PC-3 (cell line): Measurements from ENCODE around the gene DRD2. TPM values are rescaled to one million over a fixed set of nuclear protein-coding genes. Genes with fewer than 3 reads are reported as not detected.

ENCODE experiments used
- ATAC-seq: fragments of 200-7000 bp; cut with Tn5 transposase; 2 replicates; pipeline ENCODE4 v1.9.1; 2020; ENCODE audit warnings: mild to moderate bottlenecking, moderate library complexity
- BruUV-seq: library from RNA; stranded (reverse); fragments of 400-500 nt; replicated peaks from 2 replicates; lab custom pipeline; 2021; lab: Mats Ljungman, UMichigan
- CTCF ChIA-PET: fragments of 300-600 bp; sonication (Branson Sonifier 250); formaldehyde crosslinking; loops from one replicate; lab custom pipeline; 2022; ENCODE audit warnings: antibody characterized with exemption; lab: Charles Lee
- POLR2A ChIA-PET: fragments of 300-600 bp; sonication (Branson Sonifier 250); formaldehyde crosslinking; loops from one replicate; lab custom pipeline; 2022; ENCODE audit warnings: antibody characterized with exemption; ENCODE audit not compliant: unreplicated experiment; lab: Charles Lee
- DNase-seq: peaks from one replicate; pipeline ENCODE4 v3.0.0-alpha.2; 2015
- H2AFZ ChIP-seq: fragments of 300-600 bp; sonication (generic); 2 replicates; pipeline ENCODE4 v1.6.0; 2016; ENCODE audit warnings: antibody characterized with exemption, low read length
- H3F3A ChIP-seq: fragments of 300-600 bp; sonication (generic); one replicate; pipeline ENCODE4 v1.6.0; 2017; ENCODE audit warnings: antibody characterized with exemption, low read length, control low read depth, mild to moderate bottlenecking; ENCODE audit not compliant: unreplicated experiment
- H3K27ac ChIP-seq: fragments of 300-600 bp; sonication (generic); 2 replicates; pipeline ENCODE4 v1.5.1; 2016; ENCODE audit warnings: mild to moderate bottlenecking, low read length
- H3K27me3 ChIP-seq: fragments of 300-600 bp; sonication (generic); 2 replicates; pipeline ENCODE4 v1.6.1; 2016; ENCODE audit warnings: low read length, mixed read lengths
- H3K36me3 ChIP-seq: fragments of 300-600 bp; sonication (generic); 2 replicates; pipeline ENCODE4 v1.6.1; 2016; ENCODE audit warnings: low read depth, mixed run types, low read length, mixed read lengths
- H3K4me1 ChIP-seq: fragments of 300-600 bp; sonication (generic); 2 replicates; pipeline ENCODE4 v1.5.1; 2016; ENCODE audit warnings: low read length; ENCODE audit not compliant: insufficient read depth
- H3K4me2 ChIP-seq: fragments of 300-600 bp; sonication (generic); 2 replicates; pipeline ENCODE4 v1.6.0; 2016; ENCODE audit warnings: low read length
- H3K4me3 ChIP-seq: fragments of 300-600 bp; sonication (generic); 2 replicates; pipeline ENCODE4 v1.5.1; 2016; ENCODE audit warnings: mild to moderate bottlenecking, low read length, mixed read lengths
- H3K79me2 ChIP-seq: fragments of 300-600 bp; sonication (generic); 2 replicates; pipeline ENCODE4 v1.6.1; 2017; ENCODE audit warnings: low read length, mixed read lengths
- H3K9ac ChIP-seq: fragments of 300-600 bp; sonication (generic); 2 replicates; pipeline ENCODE4 v1.6.0; 2016; ENCODE audit warnings: mild to moderate bottlenecking, low read length
- H3K9me2 ChIP-seq: fragments of 300-600 bp; sonication (generic); replicated peaks from 2 replicates; pipeline ENCODE4 v1.6.1; 2016; ENCODE audit warnings: mixed run types, low read length, mixed read lengths
- H3K9me3 ChIP-seq: fragments of 300-600 bp; sonication (generic); 2 replicates; pipeline ENCODE4 v1.6.1; 2016; ENCODE audit warnings: low read length, mixed read lengths
- H4K20me1 ChIP-seq: fragments of 300-600 bp; sonication (generic); 2 replicates; pipeline ENCODE4 v1.6.1; 2016; ENCODE audit warnings: low read length, mixed read lengths
- EZH2 ChIP-seq: fragments of 300-600 bp; sonication (generic); IDR thresholded peaks from one replicate; pipeline ENCODE4 v1.6.1; 2017; ENCODE audit warnings: antibody characterized with exemption, mild to moderate bottlenecking, low read length; ENCODE audit not compliant: unreplicated experiment
- EZH2phosphoT487 ChIP-seq: fragments of 300-600 bp; sonication (generic); IDR thresholded peaks from 2 replicates; pipeline ENCODE4 v1.6.1; 2018; ENCODE audit warnings: mild to moderate bottlenecking, antibody characterized with exemption, low read length, borderline replicate concordance
- intact Hi-C: fragments of 100-400 bp; cut with micrococcal nuclease; formaldehyde crosslinking; loops from 2 replicates; pipeline ENCODE4 v1.9.0; 2023
- total RNA-seq: library from RNA; depleted of rRNA; stranded (reverse); fragments of >200 nt; gene quantifications from 2 replicates; pipeline ENCODE4 v1.2.3, GENCODE V29; 2014
- TF ChIP-seq, protein P1 (sequence below): fragments of 300-600 bp; sonication (generic); conservative IDR thresholded peaks from 2 replicates; pipeline ENCODE4 v1.5.1; 2017; ENCODE audit warnings: antibody characterized with exemption, low read depth, mild to moderate bottlenecking, low read length

Gene DRD2
- total RNA-seq, 1 experiment from 2014 or later, result not detected

- intact Hi-C loops, result no loop called here
- peaks cover 14% of the 10 kb centered on the region for H3K27me3 ChIP-seq
- no peaks in the 10 kb centered on the region for H3K36me3 ChIP-seq
- H3K4me1 ChIP-seq, result peaks cover 15% of the 10 kb centered on the region
- no peak overlapping the region for H3K4me3 ChIP-seq
- no peak for ATAC-seq
- POLR2A ChIA-PET, result no interaction called here
- CTCF ChIA-PET, result no interaction called here
- no peak overlapping the region for H3K4me2 ChIP-seq
- H3K79me2 ChIP-seq, result no peaks in the 10 kb centered on the region
- no peaks in the 10 kb centered on the region for H3K9me2 ChIP-seq
- no peak for DNase-seq
- no peaks in the 10 kb centered on the region for H3F3A ChIP-seq
- no peak overlapping the region; the same call in 1 of the 2 replicates for H3K9ac ChIP-seq
- BruUV-seq, result no TSS peak
- no peaks in the 10 kb centered on the region for H4K20me1 ChIP-seq
- peak overlapping the region; percentile 44 for H3K27ac ChIP-seq
- H2AFZ ChIP-seq, result no peak overlapping the region
- no peaks in the 10 kb centered on the region for H3K9me3 ChIP-seq
- TF ChIP-seq, protein P1, sequence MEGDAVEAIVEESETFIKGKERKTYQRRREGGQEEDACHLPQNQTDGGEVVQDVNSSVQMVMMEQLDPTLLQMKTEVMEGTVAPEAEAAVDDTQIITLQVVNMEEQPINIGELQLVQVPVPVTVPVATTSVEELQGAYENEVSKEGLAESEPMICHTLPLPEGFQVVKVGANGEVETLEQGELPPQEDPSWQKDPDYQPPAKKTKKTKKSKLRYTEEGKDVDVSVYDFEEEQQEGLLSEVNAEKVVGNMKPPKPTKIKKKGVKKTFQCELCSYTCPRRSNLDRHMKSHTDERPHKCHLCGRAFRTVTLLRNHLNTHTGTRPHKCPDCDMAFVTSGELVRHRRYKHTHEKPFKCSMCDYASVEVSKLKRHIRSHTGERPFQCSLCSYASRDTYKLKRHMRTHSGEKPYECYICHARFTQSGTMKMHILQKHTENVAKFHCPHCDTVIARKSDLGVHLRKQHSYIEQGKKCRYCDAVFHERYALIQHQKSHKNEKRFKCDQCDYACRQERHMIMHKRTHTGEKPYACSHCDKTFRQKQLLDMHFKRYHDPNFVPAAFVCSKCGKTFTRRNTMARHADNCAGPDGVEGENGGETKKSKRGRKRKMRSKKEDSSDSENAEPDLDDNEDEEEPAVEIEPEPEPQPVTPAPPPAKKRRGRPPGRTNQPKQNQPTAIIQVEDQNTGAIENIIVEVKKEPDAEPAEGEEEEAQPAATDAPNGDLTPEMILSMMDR, result no peak
- no peak for TF ChIP-seq EZH2
- no peak for TF ChIP-seq EZH2phosphoT487
These were observed 31.3 kb upstream of the DRD2 start for GRCh38 chr11:113506461-113506860.

- H3K9me2 ChIP-seq, result no peaks in the 10 kb centered on the region
- peak; percentile 71 for DNase-seq
- peaks cover 15% of the 10 kb centered on the region for H3K4me1 ChIP-seq
- no peaks in the 10 kb centered on the region for H4K20me1 ChIP-seq
- ATAC-seq, result no peak; the same call in 1 of the 2 replicates
- H3F3A ChIP-seq, result no peaks in the 10 kb centered on the region
- ChIA-PET CTCF (no interaction called here), POLR2A (no interaction called here)
- peak overlapping the region; percentile 47 for H3K27ac ChIP-seq
- no peak overlapping the region; the same call in 1 of the 2 replicates for H3K4me2 ChIP-seq
- no peaks in the 10 kb centered on the region for H3K36me3 ChIP-seq
- H3K9me3 ChIP-seq, result no peaks in the 10 kb centered on the region
- no peak overlapping the region for H3K4me3 ChIP-seq
- peaks cover 18% of the 10 kb centered on the region for H3K27me3 ChIP-seq
- TF ChIP-seq EZH2phosphoT487 (no peak), EZH2 (no peak)
- TF ChIP-seq, protein P1, result no peak
- H2AFZ ChIP-seq, result no peak overlapping the region
- intact Hi-C loops, result no loop called here
- H3K79me2 ChIP-seq, result no peaks in the 10 kb centered on the region
- H3K9ac ChIP-seq, result no peak overlapping the region; the same call in 1 of the 2 replicates
- no TSS peak for BruUV-seq
These were observed 30.6 kb upstream of the DRD2 start for GRCh38 chr11:113505541-113506375.

GRCh38 chr11:113505046-113505445, 29.8 kb upstream of the DRD2 start:
- Histone ChIP-seq H3K9me2 (no peaks in the 10 kb centered on the region), H3K4me2 (no peak overlapping the region), H3K4me3 (no peak overlapping the region), H3K79me2 (no peaks in the 10 kb centered on the region), H3F3A (no peaks in the 10 kb centered on the region), H2AFZ (no peak overlapping the region), H3K4me1 (peaks cover 15% of the 10 kb centered on the region), H3K9ac (no peak overlapping the region), H3K27ac (peak overlapping the region; percentile 47; the same call in 1 of the 2 replicates), H3K9me3 (no peaks in the 10 kb centered on the region), H3K27me3 (peaks cover 18% of the 10 kb centered on the region), H4K20me1 (no peaks in the 10 kb centered on the region), H3K36me3 (no peaks in the 10 kb centered on the region)
- ATAC-seq, result no peak
- intact Hi-C loops, result no loop called here
- no peak for DNase-seq
- TF ChIP-seq EZH2phosphoT487 (no peak), EZH2 (no peak)
- TF ChIP-seq, protein P1, result no peak
- ChIA-PET CTCF (no interaction called here), POLR2A (no interaction called here)
- BruUV-seq, result no TSS peak
